ENCODE data around the gene TRMT5.

GRCh38 chr14:60922050-60922449 is 58.8 kb downstream of the TRMT5 start:
- no peak for TF ChIP-seq PKNOX1 (IDR thresholded peaks at IDR 0.05)
- no peak for TF ChIP-seq CTCF (IDR thresholded peaks at IDR 0.05 in 2 of 3, conservative IDR thresholded peaks at IDR 0.05 in 1 of 3; ENCODE audit: control insufficient read depth in 2 of 3, extremely low read depth in 1 of 3, insufficient read depth in 1 of 3, low read depth in 3 of 3, low read length in 3 of 3)
- no peak for TF ChIP-seq MXI1 (IDR thresholded peaks at IDR 0.05; ENCODE audit: low read depth, low read length)
- TF ChIP-seq TAF1 (IDR thresholded peaks at IDR 0.05; ENCODE audit: borderline replicate concordance, low read depth, low read length): no peak
- TF ChIP-seq SUPT20H (IDR thresholded peaks at IDR 0.05; ENCODE audit: borderline replicate concordance, control insufficient read depth, low read depth, low read length): no peak
- TF ChIP-seq MYC (IDR thresholded peaks at IDR 0.05; ENCODE audit: insufficient read depth, insufficient read length, insufficient replicate concordance, low read length, severe bottlenecking): no peak
- TF ChIP-seq POLR2A (IDR thresholded peaks at IDR 0.05; ENCODE audit: low read depth, low read length): no peak
- TF ChIP-seq FOXM1 (IDR thresholded peaks at IDR 0.05; ENCODE audit: low read depth, low read length): no peak
- TF ChIP-seq CBX5 (IDR thresholded peaks at IDR 0.05; ENCODE audit: low read depth): no peak
- no peak for TF ChIP-seq ZBTB33 (IDR thresholded peaks at IDR 0.05)

Data from GM12878 (cell line).